ENCODE data around the gene SBNO1.

SBNO1 gene

DNA sequence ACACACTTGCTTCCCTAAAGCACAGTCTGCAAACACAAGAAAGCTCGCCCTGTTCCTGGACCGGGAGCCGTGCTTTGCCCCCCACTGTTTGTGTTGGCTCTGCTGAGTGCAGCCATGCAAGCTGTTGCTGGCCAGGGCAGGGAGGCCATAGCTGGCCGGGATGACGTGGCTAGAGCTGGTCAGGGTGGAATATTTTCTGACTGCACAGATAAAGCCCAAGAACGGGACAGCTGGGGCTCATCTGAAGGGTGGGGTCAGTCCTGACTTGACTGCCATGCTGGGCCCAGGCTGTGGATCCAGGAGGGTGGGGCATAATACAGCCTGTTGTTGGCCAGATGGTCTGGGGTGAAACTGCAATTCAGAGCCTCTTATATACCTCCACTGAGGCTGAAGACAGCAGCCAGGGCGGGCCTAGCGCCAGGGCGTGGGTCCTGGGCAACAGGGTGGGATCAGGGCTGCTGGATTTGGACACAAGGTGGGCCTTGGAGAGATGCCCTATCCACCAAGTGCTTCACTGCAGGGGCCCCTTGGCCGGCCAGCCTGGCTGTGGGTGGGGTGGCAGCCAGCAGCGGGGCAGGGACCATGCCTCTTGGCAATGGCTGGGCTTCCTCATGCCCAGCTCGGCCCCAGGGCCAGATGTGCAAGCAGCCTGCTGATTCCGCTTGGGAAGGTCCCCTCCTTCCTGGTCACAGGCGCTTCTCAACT is 34.1 kb upstream of the SBNO1 start:
- no peak overlapping the region for H3K27ac ChIP-seq (ENCODE audit: low read depth, low read length, poor library complexity, severe bottlenecking)
- H4K20me1 ChIP-seq (ENCODE audit: insufficient read depth, low read length), result no peaks in the 10 kb centered on the region
- no peaks in the 10 kb centered on the region for H3K9me2 ChIP-seq (ENCODE audit: low read depth, low read length)
- H3K79me2 ChIP-seq (ENCODE audit: insufficient read depth, low read length), result no peaks in the 10 kb centered on the region
- H3K4me3 ChIP-seq (ENCODE audit: low read depth, low read length, poor library complexity, severe bottlenecking), result no peak overlapping the region
- no peaks in the 10 kb centered on the region for H3K4me1 ChIP-seq (ENCODE audit: insufficient read depth, low read length, severe bottlenecking)
- H3K9me3 ChIP-seq (ENCODE audit: low read length), result no peaks in the 10 kb centered on the region
- no peak overlapping the region for H3K4me2 ChIP-seq (ENCODE audit: low read length)
- H3K36me3 ChIP-seq (ENCODE audit: insufficient read depth, low read length), result peaks cover 76% of the 10 kb centered on the region
- no peaks in the 10 kb centered on the region for H3F3A ChIP-seq (ENCODE audit: insufficient read depth, low read length)
- TF ChIP-seq, protein P1, sequence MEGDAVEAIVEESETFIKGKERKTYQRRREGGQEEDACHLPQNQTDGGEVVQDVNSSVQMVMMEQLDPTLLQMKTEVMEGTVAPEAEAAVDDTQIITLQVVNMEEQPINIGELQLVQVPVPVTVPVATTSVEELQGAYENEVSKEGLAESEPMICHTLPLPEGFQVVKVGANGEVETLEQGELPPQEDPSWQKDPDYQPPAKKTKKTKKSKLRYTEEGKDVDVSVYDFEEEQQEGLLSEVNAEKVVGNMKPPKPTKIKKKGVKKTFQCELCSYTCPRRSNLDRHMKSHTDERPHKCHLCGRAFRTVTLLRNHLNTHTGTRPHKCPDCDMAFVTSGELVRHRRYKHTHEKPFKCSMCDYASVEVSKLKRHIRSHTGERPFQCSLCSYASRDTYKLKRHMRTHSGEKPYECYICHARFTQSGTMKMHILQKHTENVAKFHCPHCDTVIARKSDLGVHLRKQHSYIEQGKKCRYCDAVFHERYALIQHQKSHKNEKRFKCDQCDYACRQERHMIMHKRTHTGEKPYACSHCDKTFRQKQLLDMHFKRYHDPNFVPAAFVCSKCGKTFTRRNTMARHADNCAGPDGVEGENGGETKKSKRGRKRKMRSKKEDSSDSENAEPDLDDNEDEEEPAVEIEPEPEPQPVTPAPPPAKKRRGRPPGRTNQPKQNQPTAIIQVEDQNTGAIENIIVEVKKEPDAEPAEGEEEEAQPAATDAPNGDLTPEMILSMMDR (IDR thresholded peaks at IDR 0.05; ENCODE audit: low read length), result no peak
- no peak for TF ChIP-seq EZH2 (IDR thresholded peaks at IDR 0.05; ENCODE audit: borderline replicate concordance, low read length)
- H3K9ac ChIP-seq (ENCODE audit: low read length), result no peak overlapping the region
- H3K27me3 ChIP-seq (ENCODE audit: insufficient read depth, low read length), result no peaks in the 10 kb centered on the region
- H2AFZ ChIP-seq (ENCODE audit: low read length), result no peak overlapping the region

DNA sequence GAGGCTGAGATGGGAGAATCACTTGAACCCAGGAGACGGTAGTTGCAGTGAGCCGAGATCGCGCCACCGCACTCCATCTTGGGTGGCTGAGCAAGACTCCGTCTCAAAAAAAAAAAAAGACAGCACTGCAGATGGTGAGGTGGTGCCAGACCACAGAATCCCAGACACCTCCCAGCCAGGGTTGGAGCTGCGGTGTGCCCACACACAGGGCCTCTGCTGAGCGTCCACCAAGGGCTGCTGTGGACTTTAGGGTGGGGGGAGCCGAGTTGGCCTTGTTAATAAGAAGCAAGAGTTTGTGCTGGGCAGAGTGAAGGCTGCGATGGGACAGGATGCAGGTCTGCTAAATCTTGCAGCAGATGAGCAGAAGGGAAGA is 33.5 kb upstream of the SBNO1 start:
- Histone ChIP-seq H4K20me1 (ENCODE audit: insufficient read depth, low read length) (no peaks in the 10 kb centered on the region), H3K4me3 (ENCODE audit: low read depth, low read length, poor library complexity, severe bottlenecking) (no peak overlapping the region), H3K4me1 (ENCODE audit: insufficient read depth, low read length, severe bottlenecking) (no peaks in the 10 kb centered on the region), H3K36me3 (ENCODE audit: insufficient read depth, low read length) (peaks cover 76% of the 10 kb centered on the region), H3K79me2 (ENCODE audit: insufficient read depth, low read length) (no peaks in the 10 kb centered on the region), H3K27me3 (ENCODE audit: insufficient read depth, low read length) (no peaks in the 10 kb centered on the region), H2AFZ (ENCODE audit: low read length) (no peak overlapping the region), H3K27ac (ENCODE audit: low read depth, low read length, poor library complexity, severe bottlenecking) (no peak overlapping the region), H3F3A (ENCODE audit: insufficient read depth, low read length) (no peaks in the 10 kb centered on the region), H3K9me3 (ENCODE audit: low read length) (no peaks in the 10 kb centered on the region), H3K9me2 (ENCODE audit: low read depth, low read length) (no peaks in the 10 kb centered on the region), H3K9ac (ENCODE audit: low read length) (no peak overlapping the region), H3K4me2 (ENCODE audit: low read length) (no peak overlapping the region)
- TF ChIP-seq, protein P1 (IDR thresholded peaks at IDR 0.05; ENCODE audit: low read length), result no peak
- TF ChIP-seq EZH2 (IDR thresholded peaks at IDR 0.05; ENCODE audit: borderline replicate concordance, low read length), result no peak

DNA sequence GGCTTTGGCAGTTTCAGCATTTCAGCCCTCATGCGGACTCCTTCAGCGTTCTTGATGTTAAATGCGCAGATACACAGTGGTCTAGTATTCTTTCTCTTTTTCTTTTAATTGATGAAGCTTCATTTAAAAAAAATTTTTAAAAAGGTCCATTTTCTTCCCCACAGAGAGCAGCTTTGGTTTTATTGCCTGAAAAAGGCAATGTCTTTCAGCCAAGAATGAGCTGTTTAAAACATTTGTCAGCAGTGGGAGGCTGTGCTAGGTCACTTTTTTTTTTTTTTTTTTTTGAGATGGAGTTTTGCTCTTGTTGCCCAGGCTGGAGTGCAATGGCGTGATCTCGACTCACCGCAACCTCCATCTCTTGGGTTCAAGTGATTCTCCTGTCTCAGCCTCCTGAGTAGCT is 32.8 kb upstream of the SBNO1 start:
- Histone ChIP-seq H3F3A (ENCODE audit: insufficient read depth, low read length) (no peaks in the 10 kb centered on the region), H4K20me1 (ENCODE audit: insufficient read depth, low read length) (no peaks in the 10 kb centered on the region), H2AFZ (ENCODE audit: low read length) (no peak overlapping the region), H3K9me2 (ENCODE audit: low read depth, low read length) (no peaks in the 10 kb centered on the region), H3K4me2 (ENCODE audit: low read length) (no peak overlapping the region), H3K9me3 (ENCODE audit: low read length) (no peaks in the 10 kb centered on the region), H3K36me3 (ENCODE audit: insufficient read depth, low read length) (peaks cover 76% of the 10 kb centered on the region), H3K9ac (ENCODE audit: low read length) (no peak overlapping the region), H3K27ac (ENCODE audit: low read depth, low read length, poor library complexity, severe bottlenecking) (no peak overlapping the region), H3K27me3 (ENCODE audit: insufficient read depth, low read length) (no peaks in the 10 kb centered on the region), H3K4me3 (ENCODE audit: low read depth, low read length, poor library complexity, severe bottlenecking) (no peak overlapping the region), H3K79me2 (ENCODE audit: insufficient read depth, low read length) (no peaks in the 10 kb centered on the region), H3K4me1 (ENCODE audit: insufficient read depth, low read length, severe bottlenecking) (no peaks in the 10 kb centered on the region)
- TF ChIP-seq, protein P1 (IDR thresholded peaks at IDR 0.05; ENCODE audit: low read length), result no peak
- no peak for TF ChIP-seq EZH2 (IDR thresholded peaks at IDR 0.05; ENCODE audit: borderline replicate concordance, low read length)

Data from OCI-LY1 (cell line).